ENCODE data around the gene SINHCAF.

SINHCAF gene

GRCh38 chr12:31234955-31235867, 90.7 kb downstream of the SINHCAF start:
- DNase-seq (ENCODE audit: extremely low read depth in 1 of 2, low read depth in 1 of 2): no peak

GRCh38 chr12:31234053-31234840, 91.7 kb downstream of the SINHCAF start:
- no peak for DNase-seq (ENCODE audit: extremely low read depth in 1 of 2, low read depth in 1 of 2)

GRCh38 chr12:31233061-31233730, 92.8 kb downstream of the SINHCAF start:
- DNase-seq (ENCODE audit: extremely low read depth in 1 of 2, low read depth in 1 of 2): no peak

GRCh38 chr12:31232361-31232965, 93.5 kb downstream of the SINHCAF start:
- DNase-seq (ENCODE audit: extremely low read depth in 1 of 2, low read depth in 1 of 2): no peak

GRCh38 chr12:31231611-31232360, 94.2 kb downstream of the SINHCAF start:
- DNase-seq (ENCODE audit: extremely low read depth in 1 of 2, low read depth in 1 of 2): no peak
